ENCODE measurements around the gene UNCX.
"Not testable (repeated sequence)": the region's sequence is repeated elsewhere in the genome, so short reads cannot be mapped to it uniquely, and the experiment has no call there.

UNCX gene

DNA sequence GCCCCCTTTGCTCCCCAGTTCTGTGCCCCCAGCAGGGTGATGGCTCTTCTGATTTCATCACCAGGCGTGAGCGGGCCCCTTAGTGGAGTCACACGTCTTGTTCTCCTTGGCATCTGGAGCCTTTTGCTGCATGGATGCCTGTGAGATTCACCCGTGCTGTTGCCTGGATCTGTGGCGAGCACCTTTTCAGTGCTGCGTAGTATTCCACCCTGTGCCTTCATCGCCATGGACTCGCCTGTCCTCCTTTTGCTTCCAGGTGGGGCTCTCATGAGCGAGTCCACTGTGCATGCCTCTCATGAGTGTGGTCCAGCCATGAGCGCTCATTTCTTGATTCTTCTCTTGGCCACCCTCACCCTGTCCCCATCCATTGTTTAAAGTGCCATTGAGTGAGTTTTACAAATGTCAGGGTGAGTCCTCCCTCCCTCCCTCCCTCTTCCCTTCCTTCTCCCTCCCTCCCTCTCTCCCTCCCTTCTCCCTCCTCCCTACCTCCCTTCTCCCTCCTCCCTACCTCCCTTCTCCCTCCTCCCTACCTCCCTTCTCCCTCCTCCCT lies 44.0 kb downstream of the UNCX start:
- no peak for DNase-seq (ENCODE audit: low read depth, low spot score)

- no peak for DNase-seq (ENCODE audit: low read depth, low spot score)
These were observed 45.9 kb downstream of the UNCX start for GRCh38 chr7:1278543-1278942.

DNA sequence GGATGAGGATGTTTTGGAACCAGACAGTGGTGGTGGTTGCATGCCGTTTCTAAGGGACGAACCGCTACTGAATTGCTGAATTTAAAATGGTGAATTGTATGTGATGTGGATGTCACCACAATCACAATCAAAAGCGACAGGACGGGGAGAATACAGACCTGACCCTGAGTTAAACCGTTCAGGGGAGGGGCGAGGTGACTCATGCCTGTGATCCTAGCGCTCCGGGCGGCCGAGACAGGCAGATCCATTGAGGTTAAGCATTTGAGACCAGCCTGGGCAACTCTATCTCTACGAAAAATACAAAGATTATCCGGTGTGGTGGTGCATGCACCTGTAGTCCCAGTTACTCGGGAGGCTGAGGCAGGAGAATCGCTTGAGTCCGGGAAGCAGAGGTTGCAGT lies 46.4 kb downstream of the UNCX start:
- DNase-seq (ENCODE audit: low read depth, low spot score) = no peak

- DNase-seq (ENCODE audit: low read depth, low spot score) = not testable (repeated sequence)
These were observed 47.2 kb downstream of the UNCX start for GRCh38 chr7:1279895-1280294.

DNA sequence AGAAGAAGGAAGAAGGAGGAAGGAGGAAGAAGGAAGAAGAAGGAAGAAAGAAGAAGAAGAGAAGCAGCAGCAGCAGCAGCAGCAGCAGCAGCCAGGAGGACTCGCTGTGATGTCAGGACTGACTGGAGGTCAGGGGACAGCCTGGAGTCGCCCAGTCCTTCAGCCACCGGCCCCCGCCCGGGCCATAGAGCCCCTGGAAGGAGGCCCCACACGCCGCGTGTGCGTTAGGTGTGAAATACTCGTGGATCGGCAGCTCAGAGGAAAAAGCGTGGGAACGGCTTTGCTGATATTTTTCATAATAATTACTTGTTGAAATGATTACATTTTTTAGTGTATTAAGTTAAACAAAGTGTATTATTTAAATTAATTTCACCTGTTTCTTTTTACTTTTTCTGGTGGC lies 48.4 kb downstream of the UNCX start:
- no peak for DNase-seq (ENCODE audit: low read depth, low spot score)

GRCh38 chr7:1282679-1283078 lies 50.0 kb downstream of the UNCX start:
- DNase-seq (ENCODE audit: low read depth, low spot score) = no peak

- DNase-seq (ENCODE audit: low read depth, low spot score) = no peak
These were observed 50.7 kb downstream of the UNCX start for GRCh38 chr7:1283337-1283736.

DNA sequence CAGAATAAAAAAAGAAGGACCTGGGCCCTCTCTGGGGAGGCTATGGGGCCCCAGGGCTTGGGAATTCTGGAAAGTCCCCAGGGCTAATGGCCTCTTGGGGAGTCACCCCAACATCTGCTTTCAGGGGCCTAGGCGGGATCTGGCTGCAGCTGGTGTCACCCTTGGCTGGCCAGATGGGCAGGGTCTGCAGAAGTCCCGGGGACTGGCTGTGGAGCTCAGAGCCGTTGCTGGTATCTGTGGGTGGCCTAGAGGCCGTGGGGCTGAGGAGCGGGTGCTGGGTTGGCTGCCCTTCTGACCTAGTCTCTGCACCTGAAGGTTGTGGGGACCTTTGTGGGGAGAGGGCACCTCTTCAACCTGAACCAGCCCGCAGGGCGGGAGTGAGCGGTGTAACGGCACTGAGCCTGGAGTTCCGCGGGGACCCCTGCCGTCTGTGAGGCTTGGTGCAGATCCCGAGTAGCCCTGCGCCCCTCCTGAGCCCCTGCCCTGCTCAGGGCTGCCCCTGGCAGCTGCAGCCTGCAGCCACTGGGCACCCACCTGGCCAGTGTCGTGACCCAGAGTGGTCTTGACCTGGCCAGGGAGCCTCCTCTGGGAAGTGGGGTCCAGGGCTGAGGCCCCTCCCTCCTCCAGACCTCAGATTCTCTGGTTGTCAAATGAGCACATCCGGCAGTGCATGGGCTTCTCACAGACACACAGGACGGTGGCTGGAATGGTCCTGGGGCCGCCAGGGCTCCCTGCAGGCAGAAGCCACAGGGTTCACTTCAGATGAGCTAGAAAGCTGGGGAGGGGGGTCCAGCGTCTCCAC lies 51.5 kb downstream of the UNCX start:
- no peak for DNase-seq (ENCODE audit: low read depth, low spot score)

GRCh38 chr7:1284743-1285458 lies 52.2 kb downstream of the UNCX start:
- DNase-seq (ENCODE audit: low read depth, low spot score) = no peak

GRCh38 chr7:1285556-1286301 lies 53.1 kb downstream of the UNCX start:
- no peak for DNase-seq (ENCODE audit: low read depth, low spot score)

Measured in astrocyte of the hippocampus (primary cell).